HepG2 (cell line): ENCODE measurements around the gene ARHGAP19. TPM values are rescaled to one million over a fixed set of nuclear protein-coding genes. Genes with fewer than 3 reads are reported as not detected.

Experiments used
- CENPT ChIP-seq: sonication (generic); formaldehyde crosslinking; IDR thresholded peaks from 2 replicates; pipeline ENCODE4 v1.8.0; 2022; ENCODE audit warnings: low read depth, mild to moderate bottlenecking, moderate library complexity, missing genetic modification reagents
- CREB1 ChIP-seq, 2 experiments: fragments of 450-650 bp in 1 of 2; IDR thresholded peaks; 2 replicates each; pipeline ENCODE4 v1.6.1; 2016 to 2017; ENCODE audit warnings: control low read depth in 1 of 2, mild to moderate bottlenecking in 1 of 2, missing compliant biosample characterization in 1 of 2, missing genetic modification characterization in 1 of 2
- DNMT1 ChIP-seq: sonication (generic); formaldehyde crosslinking; IDR thresholded peaks from 2 replicates; pipeline ENCODE4 v1.5.1; 2020; ENCODE audit warnings: mild to moderate bottlenecking, missing genetic modification reagents
- DPF2 ChIP-seq: sonication (generic); formaldehyde crosslinking; IDR thresholded peaks from 2 replicates; pipeline ENCODE4 v1.4.0; 2020; ENCODE audit warnings: mild to moderate bottlenecking, low read depth, missing genetic modification reagents, borderline replicate concordance
- FOXP1 ChIP-seq, 2 experiments: fragments of 450-650 bp in 1 of 2; IDR thresholded peaks; 2 replicates each; pipeline ENCODE4 v1.6.1; 2017 to 2018; ENCODE audit warnings: antibody characterized with exemption in 1 of 2
- GTF3A ChIP-seq: sonication (generic); formaldehyde crosslinking; conservative IDR thresholded peaks from 2 replicates; pipeline ENCODE4 v1.4.0; 2020; ENCODE audit warnings: mild to moderate bottlenecking, missing genetic modification reagents
- HOXA7 ChIP-seq: sonication (generic); formaldehyde crosslinking; IDR thresholded peaks from 2 replicates; pipeline ENCODE4 v1.8.1; 2022; ENCODE audit warnings: mild to moderate bottlenecking, missing genetic modification reagents, moderate library complexity
- KDM5B ChIP-seq: sonication (generic); formaldehyde crosslinking; IDR thresholded peaks from 2 replicates; pipeline ENCODE4 v1.4.0; 2020; ENCODE audit warnings: missing genetic modification reagents, mild to moderate bottlenecking, borderline replicate concordance
- KLF12 ChIP-seq: sonication (generic); formaldehyde crosslinking; IDR thresholded peaks from 2 replicates; pipeline ENCODE4 v1.4.0; 2020; ENCODE audit warnings: missing genetic modification reagents, borderline replicate concordance
- KMT2A ChIP-seq: sonication (generic); formaldehyde crosslinking; IDR thresholded peaks from 2 replicates; pipeline ENCODE4 v1.4.0; 2020; ENCODE audit warnings: missing genetic modification reagents
- MYNN ChIP-seq: sonication (generic); formaldehyde crosslinking; IDR thresholded peaks from 2 replicates; pipeline ENCODE4 v1.4.0; 2020; ENCODE audit warnings: mild to moderate bottlenecking, low read depth, missing genetic modification reagents
- SALL1 ChIP-seq: sonication (generic); formaldehyde crosslinking; IDR thresholded peaks from 2 replicates; pipeline ENCODE4 v1.8.0; 2022; ENCODE audit warnings: mild to moderate bottlenecking, missing genetic modification reagents
- SPEN ChIP-seq: sonication (generic); formaldehyde crosslinking; IDR thresholded peaks from 2 replicates; pipeline ENCODE4 v1.5.1; 2020; ENCODE audit warnings: low read depth, mild to moderate bottlenecking, missing genetic modification reagents
- ZBTB7B ChIP-seq: sonication (generic); formaldehyde crosslinking; IDR thresholded peaks from 2 replicates; pipeline ENCODE4 v1.4.0; 2020; ENCODE audit warnings: missing genetic modification reagents
- ZNF510 ChIP-seq: sonication (generic); formaldehyde crosslinking; IDR thresholded peaks from 2 replicates; pipeline ENCODE4 v1.4.0; 2020; ENCODE audit warnings: low read depth, mild to moderate bottlenecking, missing genetic modification reagents
- ZNF816 ChIP-seq: sonication (generic); formaldehyde crosslinking; IDR thresholded peaks from 2 replicates; pipeline ENCODE4 v1.8.0; 2022; ENCODE audit warnings: missing genetic modification reagents, mild to moderate bottlenecking, borderline replicate concordance
- polyA plus RNA-seq, 8 experiments: library from polyadenylated mRNA; depleted of rRNA in 3 of 8; stranded (reverse) in 7 of 8; unstranded in 1 of 8; fragments of >200 nt; fragmentation: Illumina TruSeq in 4 of 8; extraction: Trizol in 4 of 8; gene quantifications; 2 replicates each; pipeline versions ENCODE4 v1.2.1 to v1.2.3, GENCODE V29; 2011 to 2016; ENCODE audit warnings: low read depth in 4 of 8, missing spikeins in 1 of 8, mixed read lengths in 1 of 8; ENCODE audit not compliant: insufficient read depth in 1 of 8
- total RNA-seq, 5 experiments: library from RNA; depleted of rRNA; stranded (reverse); fragments of >200 nt; fragmentation: Illumina TruSeq; extraction: Trizol; gene quantifications; 2 replicates each; pipeline ENCODE4 v1.2.3, GENCODE V29; 2016; ENCODE audit warnings: low read depth in 1 of 5
- TF ChIP-seq, protein P1 (sequence below): sonication (generic); formaldehyde crosslinking; IDR thresholded peaks from 2 replicates; pipeline ENCODE4 v1.4.0; 2020; ENCODE audit warnings: missing genetic modification reagents
- TF ChIP-seq, protein P2 (sequence below): sonication (generic); formaldehyde crosslinking; IDR thresholded peaks from 2 replicates; pipeline ENCODE4 v1.4.0; 2020; ENCODE audit warnings: missing genetic modification reagents, mild to moderate bottlenecking, borderline replicate concordance
- TF ChIP-seq, protein P3 (sequence below): fragments of 450-650 bp; IDR thresholded peaks from 2 replicates; pipeline ENCODE4 v1.6.1; 2017; ENCODE audit warnings: mild to moderate bottlenecking

The ARHGAP19 gene
- total and polyA plus RNA-seq, 2 of the 13 experiments (the other 11 are each of a cell fraction or from before 2014, with no cell fraction given) = 7.6 to 10.0 TPM

DNA sequence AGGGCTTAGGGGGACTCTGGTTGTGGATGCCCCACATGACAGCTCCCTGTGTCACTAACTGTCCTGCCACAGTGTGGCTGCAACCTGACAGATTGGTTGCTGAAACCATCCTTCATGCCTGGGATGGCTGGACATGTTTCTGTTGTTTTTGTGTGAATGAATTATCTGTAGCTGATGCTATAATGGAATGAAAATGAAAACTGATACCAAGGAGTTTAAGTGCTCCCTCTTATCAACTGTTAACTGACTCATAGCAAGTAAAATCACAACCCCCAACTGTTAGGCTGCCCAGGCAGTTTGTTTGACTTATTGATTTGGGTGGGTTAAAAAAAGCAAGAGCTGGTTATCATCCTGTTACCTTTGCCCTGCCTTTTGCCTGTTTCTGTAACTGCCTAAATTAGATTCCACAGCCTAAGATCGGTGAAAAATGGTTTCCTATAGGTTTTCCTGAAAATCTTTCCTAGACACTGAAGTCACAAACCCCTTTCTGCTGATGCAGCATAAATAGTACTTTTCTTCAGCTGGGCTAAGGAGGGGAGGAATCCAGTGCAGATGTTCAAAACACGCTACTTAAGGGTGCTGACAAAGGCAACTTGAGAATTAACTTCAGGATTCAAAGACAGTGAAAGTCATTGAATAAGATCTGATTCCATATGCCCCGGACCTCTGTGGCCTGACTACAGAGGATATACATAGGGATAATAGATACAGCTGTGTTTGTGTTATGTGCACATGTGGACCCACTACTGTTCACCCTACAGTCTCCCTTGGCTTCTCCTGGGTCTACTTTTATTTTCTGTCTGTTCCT, 36.4 kb upstream of the ARHGAP19 start (continued):
- TF ChIP-seq HOXA7 (no peak), ZBTB7B (CRISPR knock-in tag) (peak; percentile 53; the same call in 1 of the 2 replicates), KLF12 (CRISPR knock-in tag) (no peak), SALL1 (CRISPR knock-in tag) (peak; percentile 64; the same call in 1 of the 2 replicates), CREB1 (IDR thresholded peaks at IDR 0.05) (no peak), CREB1 (CRISPR knock-in tag; IDR thresholded peaks at IDR 0.05) (peak; percentile 79), KDM5B (CRISPR knock-in tag) (no peak), GTF3A (no peak), KMT2A (CRISPR knock-in tag) (no peak), CENPT (CRISPR knock-in tag) (no peak), ZNF816 (CRISPR knock-in tag) (no peak), DPF2 (CRISPR knock-in tag) (peak; percentile 84), FOXP1 (IDR thresholded peaks at IDR 0.05) (no peak), FOXP1 (CRISPR knock-in tag; IDR thresholded peaks at IDR 0.05) (peak; percentile 83), ZNF510 (CRISPR knock-in tag) (no peak), SPEN (CRISPR knock-in tag) (no peak; the same call in 1 of the 2 replicates), DNMT1 (CRISPR knock-in tag) (no peak), MYNN (CRISPR knock-in tag) (no peak)
- TF ChIP-seq, protein P1, sequence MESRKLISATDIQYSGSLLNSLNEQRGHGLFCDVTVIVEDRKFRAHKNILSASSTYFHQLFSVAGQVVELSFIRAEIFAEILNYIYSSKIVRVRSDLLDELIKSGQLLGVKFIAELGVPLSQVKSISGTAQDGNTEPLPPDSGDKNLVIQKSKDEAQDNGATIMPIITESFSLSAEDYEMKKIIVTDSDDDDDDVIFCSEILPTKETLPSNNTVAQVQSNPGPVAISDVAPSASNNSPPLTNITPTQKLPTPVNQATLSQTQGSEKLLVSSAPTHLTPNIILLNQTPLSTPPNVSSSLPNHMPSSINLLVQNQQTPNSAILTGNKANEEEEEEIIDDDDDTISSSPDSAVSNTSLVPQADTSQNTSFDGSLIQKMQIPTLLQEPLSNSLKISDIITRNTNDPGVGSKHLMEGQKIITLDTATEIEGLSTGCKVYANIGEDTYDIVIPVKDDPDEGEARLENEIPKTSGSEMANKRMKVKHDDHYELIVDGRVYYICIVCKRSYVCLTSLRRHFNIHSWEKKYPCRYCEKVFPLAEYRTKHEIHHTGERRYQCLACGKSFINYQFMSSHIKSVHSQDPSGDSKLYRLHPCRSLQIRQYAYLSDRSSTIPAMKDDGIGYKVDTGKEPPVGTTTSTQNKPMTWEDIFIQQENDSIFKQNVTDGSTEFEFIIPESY (CRISPR knock-in tag) = no peak
- TF ChIP-seq, protein P2, sequence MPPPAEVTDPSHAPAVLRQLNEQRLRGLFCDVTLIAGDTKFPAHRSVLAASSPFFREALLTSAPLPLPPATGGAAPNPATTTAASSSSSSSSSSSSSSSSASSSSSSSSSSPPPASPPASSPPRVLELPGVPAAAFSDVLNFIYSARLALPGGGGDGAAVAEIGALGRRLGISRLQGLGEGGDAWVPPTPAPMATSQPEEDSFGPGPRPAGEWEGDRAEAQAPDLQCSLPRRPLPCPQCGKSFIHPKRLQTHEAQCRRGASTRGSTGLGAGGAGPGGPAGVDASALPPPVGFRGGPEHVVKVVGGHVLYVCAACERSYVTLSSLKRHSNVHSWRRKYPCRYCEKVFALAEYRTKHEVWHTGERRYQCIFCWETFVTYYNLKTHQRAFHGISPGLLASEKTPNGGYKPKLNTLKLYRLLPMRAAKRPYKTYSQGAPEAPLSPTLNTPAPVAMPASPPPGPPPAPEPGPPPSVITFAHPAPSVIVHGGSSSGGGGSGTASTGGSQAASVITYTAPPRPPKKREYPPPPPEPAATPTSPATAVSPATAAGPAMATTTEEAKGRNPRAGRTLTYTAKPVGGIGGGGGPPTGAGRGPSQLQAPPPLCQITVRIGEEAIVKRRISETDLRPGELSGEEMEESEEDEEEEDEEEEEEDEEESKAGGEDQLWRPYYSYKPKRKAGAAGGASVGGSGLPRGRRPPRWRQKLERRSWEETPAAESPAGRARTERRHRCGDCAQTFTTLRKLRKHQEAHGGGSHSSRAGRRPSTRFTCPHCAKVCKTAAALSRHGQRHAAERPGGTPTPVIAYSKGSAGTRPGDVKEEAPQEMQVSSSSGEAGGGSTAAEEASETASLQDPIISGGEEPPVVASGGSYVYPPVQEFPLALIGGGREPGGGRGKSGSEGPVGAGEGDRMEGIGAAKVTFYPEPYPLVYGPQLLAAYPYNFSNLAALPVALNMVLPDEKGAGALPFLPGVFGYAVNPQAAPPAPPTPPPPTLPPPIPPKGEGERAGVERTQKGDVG (CRISPR knock-in tag) = no peak
- TF ChIP-seq, protein P3, sequence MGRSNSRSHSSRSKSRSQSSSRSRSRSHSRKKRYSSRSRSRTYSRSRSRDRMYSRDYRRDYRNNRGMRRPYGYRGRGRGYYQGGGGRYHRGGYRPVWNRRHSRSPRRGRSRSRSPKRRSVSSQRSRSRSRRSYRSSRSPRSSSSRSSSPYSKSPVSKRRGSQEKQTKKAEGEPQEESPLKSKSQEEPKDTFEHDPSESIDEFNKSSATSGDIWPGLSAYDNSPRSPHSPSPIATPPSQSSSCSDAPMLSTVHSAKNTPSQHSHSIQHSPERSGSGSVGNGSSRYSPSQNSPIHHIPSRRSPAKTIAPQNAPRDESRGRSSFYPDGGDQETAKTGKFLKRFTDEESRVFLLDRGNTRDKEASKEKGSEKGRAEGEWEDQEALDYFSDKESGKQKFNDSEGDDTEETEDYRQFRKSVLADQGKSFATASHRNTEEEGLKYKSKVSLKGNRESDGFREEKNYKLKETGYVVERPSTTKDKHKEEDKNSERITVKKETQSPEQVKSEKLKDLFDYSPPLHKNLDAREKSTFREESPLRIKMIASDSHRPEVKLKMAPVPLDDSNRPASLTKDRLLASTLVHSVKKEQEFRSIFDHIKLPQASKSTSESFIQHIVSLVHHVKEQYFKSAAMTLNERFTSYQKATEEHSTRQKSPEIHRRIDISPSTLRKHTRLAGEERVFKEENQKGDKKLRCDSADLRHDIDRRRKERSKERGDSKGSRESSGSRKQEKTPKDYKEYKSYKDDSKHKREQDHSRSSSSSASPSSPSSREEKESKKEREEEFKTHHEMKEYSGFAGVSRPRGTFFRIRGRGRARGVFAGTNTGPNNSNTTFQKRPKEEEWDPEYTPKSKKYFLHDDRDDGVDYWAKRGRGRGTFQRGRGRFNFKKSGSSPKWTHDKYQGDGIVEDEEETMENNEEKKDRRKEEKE = no peak
